Nephron progenitor cell (in vitro differentiated cells): ENCODE data around the gene ORC1.
"Not testable (repeated sequence)": the region's sequence is repeated elsewhere in the genome, so short reads cannot be mapped to it uniquely, and the experiment has no call there.

Experiments
- DNase-seq: peaks from one replicate; pipeline ENCODE4 v3.0.0; 2021
- H3K27ac Mint-ChIP-seq: 2 replicates; pipeline ENCODE4 v1.8.0; 2021; ENCODE audit warnings: mild to moderate bottlenecking, moderate library complexity, mixed read lengths
- H3K27me3 Mint-ChIP-seq: 2 replicates; pipeline ENCODE4 v1.8.0; 2021; ENCODE audit warnings: mild to moderate bottlenecking, low read depth, mixed read lengths; ENCODE audit not compliant: poor library complexity
- H3K36me3 Mint-ChIP-seq: 2 replicates; pipeline ENCODE4 v1.8.0; 2021; ENCODE audit warnings: low read depth, mixed read lengths
- H3K4me1 Mint-ChIP-seq: 2 replicates; pipeline ENCODE4 v1.8.0; 2021; ENCODE audit warnings: mixed read lengths
- H3K4me3 Mint-ChIP-seq: 2 replicates; pipeline ENCODE4 v1.8.0; 2021; ENCODE audit warnings: mild to moderate bottlenecking, moderate library complexity, mixed read lengths
- H3K9me3 Mint-ChIP-seq: 2 replicates; pipeline ENCODE4 v1.8.0; 2021; ENCODE audit warnings: mild to moderate bottlenecking, moderate library complexity, mixed read lengths
- CTCF ChIP-seq: fragments of 200-600 bp; sonication (generic); IDR thresholded peaks from 2 replicates; pipeline ENCODE4 v1.5.0; 2021; ENCODE audit warnings: antibody characterized with exemption

The ORC1 gene

GRCh38 chr1:52385376-52385775 lies 18.8 kb downstream of the ORC1 start:
- Mint-ChIP-seq H3K27ac (no peak overlapping the region), H3K4me3 (no peak overlapping the region), H3K36me3 (peaks cover 59% of the 10 kb centered on the region), H3K27me3 (peaks cover under 1% of the 10 kb centered on the region), H3K9me3 (no peaks in the 10 kb centered on the region), H3K4me1 (no peaks in the 10 kb centered on the region)
- no peak for TF ChIP-seq CTCF
- no peak for DNase-seq

- Mint-ChIP-seq H3K4me1 (peaks cover 30% of the 10 kb centered on the region), H3K36me3 (peaks cover 26% of the 10 kb centered on the region)
- H3K4me3 Mint-ChIP-seq, H3K27me3 Mint-ChIP-seq, DNase-seq, H3K27ac Mint-ChIP-seq, H3K9me3 Mint-ChIP-seq: not testable (repeated sequence)
Measured at GRCh38 chr1:52369851-52370250, 34.4 kb downstream of the ORC1 start.

- peaks cover 18% of the 10 kb centered on the region for H3K36me3 Mint-ChIP-seq
- peaks cover 10% of the 10 kb centered on the region for H3K27me3 Mint-ChIP-seq
- H3K4me3 Mint-ChIP-seq = peak overlapping the region; percentile 82
- H3K9me3 Mint-ChIP-seq = no peaks in the 10 kb centered on the region
- peaks cover 38% of the 10 kb centered on the region for H3K4me1 Mint-ChIP-seq
- TF ChIP-seq CTCF = no peak
- peak; percentile 77 for DNase-seq
- no peak overlapping the region for H3K27ac Mint-ChIP-seq
Measured at GRCh38 chr1:52368383-52369172, 35.6 kb downstream of the ORC1 start.

GRCh38 chr1:52367272-52367671 lies 37.0 kb downstream of the ORC1 start:
- H3K36me3 Mint-ChIP-seq = peaks cover 12% of the 10 kb centered on the region
- H3K4me3 Mint-ChIP-seq = peak overlapping the region; percentile 94
- H3K9me3 Mint-ChIP-seq = no peaks in the 10 kb centered on the region
- peaks cover 10% of the 10 kb centered on the region for H3K27me3 Mint-ChIP-seq
- no peak for DNase-seq
- no peak for TF ChIP-seq CTCF
- H3K27ac Mint-ChIP-seq = no peak overlapping the region
- H3K4me1 Mint-ChIP-seq = peaks cover 38% of the 10 kb centered on the region

GRCh38 chr1:52366517-52366827 lies 37.8 kb downstream of the ORC1 start:
- Mint-ChIP-seq H3K9me3 (no peaks in the 10 kb centered on the region), H3K27me3 (peaks cover 10% of the 10 kb centered on the region), H3K36me3 (peaks cover 17% of the 10 kb centered on the region), H3K27ac (no peak overlapping the region), H3K4me3 (peak overlapping the region; percentile 94), H3K4me1 (peaks cover 42% of the 10 kb centered on the region)
- no peak for TF ChIP-seq CTCF
- DNase-seq = no peak

- Mint-ChIP-seq H3K9me3 (no peaks in the 10 kb centered on the region), H3K27me3 (peaks cover 10% of the 10 kb centered on the region), H3K4me1 (peaks cover 43% of the 10 kb centered on the region), H3K4me3 (peak within 1 kb of the TSS; percentile 94), H3K36me3 (peaks cover 22% of the 10 kb centered on the region), H3K27ac (peak within 1 kb of the TSS; percentile 96)
- TF ChIP-seq CTCF = no peak
- peak; percentile 100 for DNase-seq
Measured at GRCh38 chr1:52365746-52366516, 38.3 kb downstream of the ORC1 start, which contains the start of gene CC2D1B. CC2D1B (minus strand) TSS chr1:52366205; CDS start chr1:52364620, 1,585 bp downstream.
